Head of caudate nucleus (tissue), 42 donors: ENCODE data around the gene HSD17B12.

ENCODE experiments used
- DNase-seq, 42 donors: peaks; one replicate each; pipeline versions ENCODE4 v3.0.0 to v3.0.0-alpha.2; 2020 to 2021; ENCODE audit warnings: mixed read lengths in 7 of 42
- intact Hi-C: fragments of 100-400 bp; cut with DNase I; formaldehyde crosslinking; loops from one replicate; pipeline ENCODE4 v1.15.0; 2022

The HSD17B12 gene

GRCh38 chr11:43786016-43786415 lies 105.5 kb downstream of the HSD17B12 start:
- intact Hi-C loops = no loop called here
- no peak for DNase-seq

DNA sequence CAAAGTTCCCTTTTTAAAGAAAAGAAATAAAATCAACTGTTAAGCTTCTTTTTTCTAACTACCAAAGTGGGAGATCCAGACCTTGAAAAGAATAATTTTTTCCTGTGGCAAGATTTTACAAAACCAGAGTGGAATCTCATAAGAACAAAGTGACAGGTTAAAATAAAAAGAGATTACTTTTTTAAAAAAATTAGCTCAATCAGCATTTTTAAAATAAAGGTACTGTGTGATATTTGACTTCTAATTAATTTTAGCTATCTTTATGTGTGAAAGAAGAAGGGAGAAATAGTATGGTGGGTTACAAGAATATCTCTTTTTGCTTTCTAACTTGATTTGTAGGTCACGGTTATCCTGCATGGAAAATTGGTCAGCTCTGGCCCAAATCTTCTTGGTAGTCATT lies 107.3 kb downstream of the HSD17B12 start:
- intact Hi-C loops = no loop called here
- no peak for DNase-seq

DNA sequence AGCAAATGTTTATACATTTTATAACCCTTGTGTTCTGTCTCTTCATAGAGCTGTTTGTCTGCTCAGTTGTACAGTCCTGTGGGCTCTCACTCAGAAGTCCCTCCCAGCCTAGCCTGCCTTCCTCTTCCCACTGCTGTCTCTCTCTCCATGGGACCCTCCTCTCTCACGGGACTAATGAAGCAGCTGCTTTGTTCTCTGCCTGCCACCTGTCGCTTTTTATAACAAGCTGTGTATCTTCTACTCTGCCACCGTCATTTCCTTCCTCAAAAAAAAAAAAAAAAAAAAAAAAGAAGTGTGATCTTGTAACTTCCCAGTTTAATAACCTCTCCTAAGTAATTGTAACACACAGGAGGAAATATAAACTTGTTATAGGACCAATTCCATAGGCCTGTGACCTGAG lies 107.9 kb downstream of the HSD17B12 start:
- DNase-seq = peak in 1 of 42 donors; percentile 25
- intact Hi-C loops = no loop called here

DNA sequence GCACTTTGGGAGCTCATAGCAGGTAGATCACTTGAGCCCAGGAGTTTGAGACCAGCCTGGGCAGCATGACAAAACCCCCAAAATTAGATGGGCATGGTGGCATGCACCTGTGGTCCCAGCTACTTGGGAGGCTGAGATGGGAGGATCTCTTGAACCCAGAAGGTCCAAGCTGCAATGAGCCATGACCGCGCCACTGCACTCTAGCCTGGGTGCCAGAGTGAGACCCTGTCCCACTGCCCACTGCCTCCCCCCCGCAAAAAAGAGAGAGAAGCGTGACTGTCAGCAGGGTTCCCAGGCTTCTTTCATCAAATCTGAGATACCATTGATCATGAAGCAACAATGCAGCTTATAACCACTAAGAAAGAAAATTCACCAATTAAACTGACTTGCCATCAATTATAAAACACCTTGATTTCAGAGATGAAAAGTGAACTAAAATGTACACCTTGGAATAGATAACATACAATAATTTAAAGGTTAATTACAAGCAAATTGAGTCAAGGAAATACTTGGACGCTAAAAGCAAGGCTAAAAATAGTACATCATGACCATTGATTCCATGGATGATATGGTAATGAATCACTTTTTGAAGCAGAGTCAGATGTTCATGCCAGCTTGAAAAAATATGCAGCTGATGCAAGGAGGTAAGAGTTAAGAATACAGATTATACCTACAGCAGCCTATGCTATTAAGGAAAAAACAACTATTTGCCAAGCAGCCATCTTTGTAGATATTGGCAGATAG lies 109.3 kb downstream of the HSD17B12 start:
- DNase-seq = no peak
- intact Hi-C loops = no loop called here

DNA sequence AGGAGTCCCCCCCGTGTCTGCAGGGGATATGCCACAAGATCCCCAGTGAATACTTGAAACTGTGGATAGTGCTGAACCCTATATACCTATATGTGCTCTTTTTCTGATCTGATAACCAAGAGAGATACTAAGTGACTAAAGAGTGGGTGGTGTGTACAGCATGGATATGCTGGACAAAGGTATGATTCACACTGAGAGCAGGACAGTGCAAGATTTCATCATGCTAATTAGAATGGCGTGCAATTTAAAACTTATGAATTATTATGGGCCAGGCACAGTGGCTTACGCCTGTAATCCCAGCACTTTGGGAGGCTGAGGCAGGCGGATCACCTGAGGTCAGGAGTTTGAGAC lies 109.9 kb downstream of the HSD17B12 start:
- intact Hi-C loops = no loop called here
- no peak for DNase-seq

GRCh38 chr11:43797337-43797736 lies 116.8 kb downstream of the HSD17B12 start:
- DNase-seq = no peak
- intact Hi-C loops = no loop called here

GRCh38 chr11:43797866-43798265 lies 117.3 kb downstream of the HSD17B12 start:
- intact Hi-C loops = no loop called here
- DNase-seq = no peak

DNA sequence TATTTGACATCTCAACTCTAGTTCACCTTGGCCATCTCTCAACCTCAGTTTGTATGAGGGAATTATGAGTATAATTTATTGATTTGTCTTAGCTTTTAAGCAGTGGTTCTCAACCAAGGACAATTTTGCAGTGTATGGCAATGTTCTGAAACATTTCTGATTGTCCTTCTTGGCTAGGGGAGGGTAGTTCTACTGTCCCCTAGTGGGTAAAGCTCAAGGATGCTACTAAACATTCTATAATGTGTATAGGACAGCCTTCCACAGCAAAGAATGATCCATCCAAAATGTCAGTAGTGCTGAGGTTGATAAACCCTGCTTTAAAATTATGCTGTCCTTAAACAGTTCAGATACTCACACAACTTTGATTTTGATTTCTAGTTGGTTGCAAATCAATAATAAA lies 122.0 kb downstream of the HSD17B12 start:
- intact Hi-C loops = no loop called here
- no peak for DNase-seq

GRCh38 chr11:43803766-43804165 lies 123.2 kb downstream of the HSD17B12 start:
- intact Hi-C loops = no loop called here
- no peak for DNase-seq

- intact Hi-C loops = no loop called here
- no peak for DNase-seq
Measured at GRCh38 chr11:43806976-43807375, 126.4 kb downstream of the HSD17B12 start.

DNA sequence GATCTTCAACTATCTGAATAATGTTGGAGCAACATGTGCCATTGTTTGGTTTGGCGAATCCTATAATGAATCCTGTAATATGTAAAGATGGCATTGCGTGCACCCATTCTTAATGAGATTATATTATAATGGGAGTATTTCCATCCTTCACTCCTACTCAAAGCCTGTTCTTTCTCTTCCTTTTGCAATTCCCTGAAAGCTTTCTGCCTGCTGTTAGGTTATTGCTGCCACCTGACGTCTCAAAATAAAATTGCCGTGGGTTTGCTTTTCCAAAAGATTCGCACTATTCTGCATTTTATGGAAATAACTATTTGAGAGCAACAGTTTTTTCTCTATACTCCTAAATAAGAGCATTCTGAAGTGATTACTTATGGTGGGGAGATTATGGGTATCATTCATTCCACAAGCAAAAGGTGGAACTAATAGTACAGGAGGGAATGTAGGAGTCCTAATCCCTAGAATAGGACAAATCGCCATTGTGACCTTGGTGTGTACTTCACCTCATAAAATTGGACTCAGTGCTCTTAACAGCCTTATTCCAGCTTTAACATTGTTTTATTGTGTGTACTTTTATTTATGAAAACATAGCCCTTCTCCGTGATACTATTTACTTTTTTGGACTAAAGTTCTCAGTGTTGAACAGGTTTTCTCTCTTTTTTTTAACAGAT lies 130.5 kb downstream of the HSD17B12 start:
- intact Hi-C loops = no loop called here
- peak in 27 of 42 donors; percentile 5 to 62 (median 35) for DNase-seq

DNA sequence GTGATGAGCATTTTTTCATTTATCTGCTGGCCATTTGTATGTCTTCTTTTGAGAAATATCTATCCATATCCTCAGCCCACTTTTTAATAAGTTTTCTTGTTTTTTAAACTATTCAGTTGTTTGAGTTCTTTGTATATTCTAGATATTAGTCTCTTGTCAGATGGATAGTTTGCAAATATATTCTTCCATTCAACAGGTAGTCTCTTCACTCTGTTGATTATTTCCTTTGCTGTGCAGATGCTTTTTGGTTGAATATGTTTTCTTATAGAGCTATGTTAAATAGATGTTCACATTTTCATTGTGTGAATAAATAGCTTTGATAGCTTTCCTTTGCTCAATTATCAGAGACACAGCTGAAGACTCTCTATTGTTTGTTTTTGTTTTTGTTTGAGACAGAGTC lies 131.9 kb downstream of the HSD17B12 start:
- intact Hi-C loops = no loop called here

DNA sequence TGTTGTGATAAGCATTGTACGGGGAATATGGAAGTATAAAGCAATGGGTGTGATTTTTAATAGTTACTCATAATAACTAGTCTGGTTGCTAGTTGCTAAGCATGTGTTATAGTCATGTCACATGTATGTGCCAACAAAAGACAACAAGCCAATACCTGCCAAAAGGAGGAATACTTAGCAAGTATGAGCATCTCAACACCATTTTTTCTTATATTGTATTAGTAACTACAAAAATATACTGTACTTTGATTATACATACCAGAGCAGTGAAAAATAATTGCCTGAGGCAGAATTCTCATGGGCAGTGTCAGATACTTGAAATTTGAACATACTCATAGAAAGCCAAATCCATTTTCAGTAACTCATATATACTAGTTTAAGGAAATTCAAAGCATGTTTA lies 137.7 kb downstream of the HSD17B12 start:
- no peak for DNase-seq

More for the DNA sequence above, 131.9 kb downstream of the HSD17B12 start:
- DNase-seq = no peak

GRCh38 chr11:43819926-43820325 lies 139.4 kb downstream of the HSD17B12 start:
- intact Hi-C loops = no loop called here
- DNase-seq = no peak

More for the DNA sequence above, 137.7 kb downstream of the HSD17B12 start:
- intact Hi-C loops = no loop called here

DNA sequence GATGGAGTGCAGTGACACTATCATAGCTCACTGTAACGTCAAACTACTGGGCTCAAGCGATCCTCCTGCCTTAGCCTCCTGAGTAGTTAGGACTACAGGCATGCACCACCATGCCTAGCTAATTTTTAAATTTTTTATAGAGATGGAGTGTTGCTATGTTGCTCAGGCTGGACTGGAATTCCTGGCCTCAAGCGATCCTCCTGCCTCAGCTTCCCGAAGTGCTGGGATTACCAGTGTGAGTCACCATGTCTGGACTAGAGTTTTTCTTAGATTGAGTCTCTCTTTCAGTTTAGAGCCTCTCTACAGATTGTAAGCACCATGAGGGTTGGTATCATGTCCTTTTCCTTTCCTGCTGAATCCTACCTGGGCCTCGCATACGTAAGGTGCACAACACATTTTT lies 142.8 kb downstream of the HSD17B12 start:
- intact Hi-C loops = no loop called here

GRCh38 chr11:43823851-43824250 lies 143.3 kb downstream of the HSD17B12 start:
- DNase-seq = no peak
- intact Hi-C loops = no loop called here

More for the DNA sequence above, 142.8 kb downstream of the HSD17B12 start:
- DNase-seq = no peak

DNA sequence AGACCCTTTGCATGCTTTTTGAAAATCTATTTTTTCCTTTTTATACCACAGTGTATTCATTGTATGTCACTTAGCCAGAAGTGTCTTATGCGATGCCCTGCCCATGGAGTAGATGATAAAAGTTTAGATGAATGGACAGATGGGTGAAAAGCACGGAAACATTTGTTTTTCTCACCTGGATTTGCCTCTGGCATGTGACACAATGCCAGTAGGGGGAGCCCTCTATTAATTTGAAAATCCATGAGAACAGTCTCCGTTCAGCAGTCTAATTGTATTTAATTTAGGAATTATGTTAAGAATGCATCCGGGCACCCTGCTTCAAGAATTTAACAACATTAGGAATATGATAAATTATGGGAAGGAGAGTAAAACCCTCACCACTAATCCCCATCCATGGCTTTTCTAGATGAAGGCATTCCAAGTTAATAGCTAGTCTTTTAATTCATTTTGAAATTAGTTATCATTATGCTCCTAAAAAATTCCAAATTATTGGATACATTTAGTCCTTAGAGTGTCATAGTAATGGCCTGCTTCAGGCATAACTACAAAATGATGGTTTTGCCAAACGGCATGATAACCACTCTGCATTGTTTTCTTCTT lies 144.8 kb downstream of the HSD17B12 start:
- intact Hi-C loops = no loop called here
- DNase-seq = peak in 17 of 42 donors; percentile 1 to 57 (median 35)

GRCh38 chr11:43830928-43831440 lies 150.4 kb downstream of the HSD17B12 start:
- intact Hi-C loops = no loop called here
- peak; percentile 11 to 90 (median 64) for DNase-seq

DNA sequence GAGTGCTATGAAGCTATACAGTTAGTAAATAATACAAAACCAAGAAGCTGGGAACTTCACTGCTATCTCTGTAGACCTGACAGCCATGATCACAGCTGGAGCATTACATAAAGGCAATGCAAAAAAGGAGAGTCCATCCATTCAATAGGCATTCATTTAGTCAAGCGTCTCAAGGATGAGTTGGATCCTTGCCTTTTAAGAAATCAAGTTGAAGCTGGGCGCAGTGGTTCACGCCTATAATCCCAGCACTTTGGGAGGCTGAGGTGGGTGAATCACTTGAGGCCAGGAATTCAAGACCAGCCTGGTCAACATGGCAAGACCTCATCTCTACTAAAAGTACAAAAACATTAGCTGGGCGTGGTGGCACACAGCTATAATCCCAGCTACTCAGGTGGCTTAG lies 152.0 kb downstream of the HSD17B12 start:
- intact Hi-C loops = no loop called here
- DNase-seq = no peak

- intact Hi-C loops = no loop called here
- peak in 2 of 42 donors; percentile 5 to 20 for DNase-seq
Measured at GRCh38 chr11:43833657-43834073, 153.1 kb downstream of the HSD17B12 start.
